Uterus (tissue), 4 donors: ENCODE data around the gene ARMH3. TPM values are rescaled to one million over a fixed set of nuclear protein-coding genes. Genes with fewer than 3 reads are reported as not detected.

Experiments used
- DNase-seq, 2 donors: peaks; one replicate each; pipeline ENCODE4 v3.0.0-alpha.2; 2019 to 2020
- H3K27ac ChIP-seq, 2 donors: fragments of 200-600 bp; sonication (generic); 1 replicate in 1 of 2; 2 replicates in 1 of 2; pipeline ENCODE4 v1.5.1; 2016 to 2018
- H3K27me3 ChIP-seq, 2 donors: fragments of 200-600 bp; sonication (generic); one replicate each; pipeline ENCODE4 v1.5.1; 2018 to 2019; ENCODE audit warnings: control low read depth in 1 of 2
- H3K36me3 ChIP-seq, 2 donors: fragments of 200-600 bp; sonication (generic); one replicate each; pipeline ENCODE4 v1.5.1; 2019; ENCODE audit warnings: control low read depth in 1 of 2
- H3K4me1 ChIP-seq, 2 donors: fragments of 200-600 bp; sonication (generic); one replicate each; pipeline ENCODE4 v1.5.1; 2018 to 2019; ENCODE audit warnings: control low read depth in 1 of 2
- H3K4me3 ChIP-seq, 2 donors: fragments of 200-600 bp; sonication (generic); 1 replicate in 1 of 2; 2 replicates in 1 of 2; pipeline ENCODE4 v1.5.1; 2018 to 2019; ENCODE audit warnings: mild to moderate bottlenecking in 1 of 2
- H3K9me3 ChIP-seq, 2 donors: fragments of 200-600 bp; sonication (generic); one replicate each; pipeline ENCODE4 v1.5.1; 2019; ENCODE audit warnings: control low read depth in 1 of 2
- CTCF ChIP-seq, 4 experiments: fragments of 200-600 bp in 2 of 4; fragments of 450-650 bp in 2 of 4; sonication (generic) in 2 of 4; IDR thresholded peaks; one replicate each; pipeline ENCODE4 v1.5.1; 2016 to 2019; ENCODE audit warnings: antibody characterized with exemption in 4 of 4, mild to moderate bottlenecking in 2 of 4, moderate library complexity in 1 of 4
- POLR2A ChIP-seq, 2 donors: fragments of 450-650 bp; IDR thresholded peaks; one replicate each; pipeline ENCODE4 v1.6.1; 2016; ENCODE audit warnings: antibody characterized with exemption in 2 of 2, mild to moderate bottlenecking in 1 of 2, moderate library complexity in 1 of 2
- intact Hi-C: fragments of 100-400 bp; cut with DNase I; formaldehyde crosslinking; loops from one replicate; pipeline ENCODE4 v1.15.1; 2023; ENCODE audit warnings: low total_unique reads
- total RNA-seq, 4 donors: library from RNA; depleted of rRNA in 3 of 4; stranded (reverse); fragments of >200 nt in 3 of 4; gene quantifications; one replicate each; pipeline versions ENCODE4 v1.1.0 to v1.2.4, GENCODE V29; 2014 to 2023
- donor health status: DM: yes; HTN: yes; CAD: no.

The ARMH3 gene
- total RNA-seq, 4 donors from 2014 or later, result 10.6 to 29.8 (median 20.9) TPM

- Histone ChIP-seq H3K27ac (no peak overlapping the region), H3K36me3 (no peaks in the 10 kb centered on the region), H3K4me3 (no peak overlapping the region), H3K27me3 (no peaks in the 10 kb centered on the region), H3K4me1 (peaks cover 0 to 6% of the 10 kb centered on the region in 2 donors), H3K9me3 (no peaks in the 10 kb centered on the region)
- intact Hi-C loops, result no loop called here
- no peak for DNase-seq
- TF ChIP-seq POLR2A (IDR thresholded peaks at IDR 0.05) (no peak), CTCF (IDR thresholded peaks at IDR 0.05) (no peak)
These were observed 214.1 kb downstream of the ARMH3 start for GRCh38 chr10:101841826-101842225.

GRCh38 chr10:101840741-101841453 lies 215.1 kb downstream of the ARMH3 start:
- no peak overlapping the region for H3K27ac ChIP-seq
- no peaks in the 10 kb centered on the region for H3K36me3 ChIP-seq
- TF ChIP-seq CTCF (IDR thresholded peaks at IDR 0.05) (peak; percentile 76 to 81 (median 79)), POLR2A (IDR thresholded peaks at IDR 0.05) (no peak)
- no peak overlapping the region for H3K4me3 ChIP-seq
- no peaks in the 10 kb centered on the region for H3K27me3 ChIP-seq
- intact Hi-C loops, result no loop called here
- peak; percentile 59 to 77 for DNase-seq
- no peaks in the 10 kb centered on the region for H3K9me3 ChIP-seq
- H3K4me1 ChIP-seq, result peaks cover 0 to 6% of the 10 kb centered on the region in 2 donors

- H3K4me1 ChIP-seq, result peaks cover 0 to 6% of the 10 kb centered on the region in 2 donors
- no peak overlapping the region for H3K4me3 ChIP-seq
These were observed 215.8 kb downstream of the ARMH3 start for GRCh38 chr10:101840102-101840684.

GRCh38 chr10:101839416-101840063 lies 216.4 kb downstream of the ARMH3 start:
- TF ChIP-seq POLR2A (IDR thresholded peaks at IDR 0.05) (no peak), CTCF (IDR thresholded peaks at IDR 0.05) (no peak)
- Histone ChIP-seq H3K27me3 (no peaks in the 10 kb centered on the region), H3K36me3 (no peaks in the 10 kb centered on the region), H3K4me1 (peaks cover 0 to 6% of the 10 kb centered on the region in 2 donors), H3K27ac (no peak overlapping the region), H3K4me3 (no peak overlapping the region), H3K9me3 (no peaks in the 10 kb centered on the region)
- intact Hi-C loops, result no loop called here
- DNase-seq, result peak in 1 of 2 donors; percentile 37

More at GRCh38 chr10:101840102-101840684, 215.8 kb downstream of the ARMH3 start:
- intact Hi-C loops, result no loop called here
- DNase-seq, result no peak
- Histone ChIP-seq H3K27ac (no peak overlapping the region), H3K9me3 (no peaks in the 10 kb centered on the region), H3K27me3 (no peaks in the 10 kb centered on the region), H3K36me3 (no peaks in the 10 kb centered on the region)
- TF ChIP-seq CTCF (IDR thresholded peaks at IDR 0.05), result no peak
- no peak for TF ChIP-seq POLR2A (IDR thresholded peaks at IDR 0.05)

GRCh38 chr10:101839002-101839401 lies 217.0 kb downstream of the ARMH3 start:
- H3K27me3 ChIP-seq, result no peaks in the 10 kb centered on the region
- peaks cover 0 to 6% of the 10 kb centered on the region in 2 donors for H3K4me1 ChIP-seq
- DNase-seq, result no peak
- no peaks in the 10 kb centered on the region for H3K36me3 ChIP-seq
- TF ChIP-seq POLR2A (IDR thresholded peaks at IDR 0.05) (no peak), CTCF (IDR thresholded peaks at IDR 0.05) (no peak)
- H3K4me3 ChIP-seq, result no peak overlapping the region
- no peak overlapping the region for H3K27ac ChIP-seq
- intact Hi-C loops, result no loop called here
- H3K9me3 ChIP-seq, result no peaks in the 10 kb centered on the region
